GM21786 (cell line): Measurements from ENCODE around the gene AEBP2.
"Not testable (repeated sequence)": the region's sequence is repeated elsewhere in the genome, so short reads cannot be mapped to it uniquely, and the experiment has no call there.

ENCODE experiments used
- ATAC-seq: cut with Tn5 transposase; IDR thresholded peaks from one replicate; pipeline ENCODE4 v1.9.1; 2021; ENCODE audit not compliant: unreplicated experiment

The AEBP2 gene

GRCh38 chr12:19451196-19451595 lies 11.9 kb downstream of the AEBP2 start:
- no peak for ATAC-seq

- ATAC-seq = no peak
Observed at GRCh38 chr12:19453961-19454360, 14.7 kb downstream of the AEBP2 start.

GRCh38 chr12:19454837-19455236 lies 15.5 kb downstream of the AEBP2 start:
- no peak for ATAC-seq

- ATAC-seq = no peak
Observed at GRCh38 chr12:19456176-19456575, 16.9 kb downstream of the AEBP2 start.

- no peak for ATAC-seq
Observed at GRCh38 chr12:19457561-19457960, 18.3 kb downstream of the AEBP2 start.

GRCh38 chr12:19458733-19459132 lies 19.4 kb downstream of the AEBP2 start:
- no peak for ATAC-seq

GRCh38 chr12:19461999-19462398 lies 22.7 kb downstream of the AEBP2 start:
- no peak for ATAC-seq

GRCh38 chr12:19462406-19462805 lies 23.1 kb downstream of the AEBP2 start:
- ATAC-seq = no peak

- ATAC-seq = no peak
Observed at GRCh38 chr12:19464192-19464580, 24.9 kb downstream of the AEBP2 start.

GRCh38 chr12:19465711-19466110 lies 26.4 kb downstream of the AEBP2 start:
- no peak for ATAC-seq

GRCh38 chr12:19474147-19474546 lies 34.9 kb downstream of the AEBP2 start:
- ATAC-seq = no peak

GRCh38 chr12:19475884-19476505 lies 36.7 kb downstream of the AEBP2 start:
- not testable (repeated sequence) for ATAC-seq

- ATAC-seq = no peak
Observed at GRCh38 chr12:19477071-19477470, 37.8 kb downstream of the AEBP2 start.

GRCh38 chr12:19480459-19480858 lies 41.2 kb downstream of the AEBP2 start:
- no peak for ATAC-seq

GRCh38 chr12:19482036-19482435 lies 42.7 kb downstream of the AEBP2 start:
- ATAC-seq = no peak

GRCh38 chr12:19482551-19483109 lies 43.3 kb downstream of the AEBP2 start:
- ATAC-seq = peak; percentile 80

- ATAC-seq = no peak
Observed at GRCh38 chr12:19483727-19484126, 44.4 kb downstream of the AEBP2 start.

- ATAC-seq = no peak
Observed at GRCh38 chr12:19484738-19485137, 45.4 kb downstream of the AEBP2 start.

- ATAC-seq = no peak
Observed at GRCh38 chr12:19485240-19485639, 45.9 kb downstream of the AEBP2 start.

GRCh38 chr12:19489168-19489567 lies 49.9 kb downstream of the AEBP2 start:
- no peak for ATAC-seq

- no peak for ATAC-seq
Observed at GRCh38 chr12:19490908-19491307, 51.6 kb downstream of the AEBP2 start.

GRCh38 chr12:19491863-19492262 lies 52.6 kb downstream of the AEBP2 start:
- no peak for ATAC-seq

GRCh38 chr12:19496219-19496878 lies 57.1 kb downstream of the AEBP2 start:
- no peak for ATAC-seq
